Measurements from ENCODE around the gene TMCC3.

TMCC3 gene

DNA sequence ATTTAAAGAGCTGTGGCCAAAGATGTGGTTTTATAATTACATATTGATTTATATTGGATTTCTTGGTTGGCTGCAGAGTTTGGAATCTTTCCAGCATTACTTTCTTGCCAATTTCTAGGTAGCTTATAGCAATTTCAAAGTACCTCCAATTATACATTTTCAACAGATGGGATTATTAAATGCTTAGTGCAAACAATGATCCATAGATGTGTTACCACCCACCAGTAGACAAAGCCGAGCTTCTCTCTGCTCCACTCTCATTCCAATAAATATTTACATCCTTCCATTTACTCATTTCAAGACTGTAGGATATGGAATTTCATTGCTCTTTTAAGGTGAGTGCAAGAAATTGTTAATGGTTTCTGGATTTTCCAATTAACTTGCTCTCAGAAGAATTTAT is 21.6 kb upstream of the TMCC3 start:
- DNase-seq (ENCODE audit: low spot score), result no peak

DNA sequence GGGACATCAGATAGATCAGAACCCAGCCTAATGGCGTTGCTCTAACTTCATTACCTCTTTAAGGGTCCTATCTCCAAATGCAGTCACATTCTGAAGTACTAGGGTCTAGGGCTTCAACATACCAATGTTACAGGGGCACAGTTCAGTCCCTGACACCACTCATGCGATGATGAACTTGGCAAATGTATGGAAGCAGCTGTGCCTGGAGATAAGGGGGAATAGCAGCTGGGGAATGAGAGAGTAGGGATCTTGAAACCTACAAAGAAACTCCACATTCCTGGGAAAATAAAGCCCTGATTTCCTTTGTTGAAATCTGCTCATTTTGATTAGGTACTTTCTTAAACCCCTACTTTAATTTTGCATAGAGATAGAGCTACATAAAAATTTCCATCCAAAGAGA is 20.5 kb upstream of the TMCC3 start:
- DNase-seq (ENCODE audit: low spot score), result no peak

DNA sequence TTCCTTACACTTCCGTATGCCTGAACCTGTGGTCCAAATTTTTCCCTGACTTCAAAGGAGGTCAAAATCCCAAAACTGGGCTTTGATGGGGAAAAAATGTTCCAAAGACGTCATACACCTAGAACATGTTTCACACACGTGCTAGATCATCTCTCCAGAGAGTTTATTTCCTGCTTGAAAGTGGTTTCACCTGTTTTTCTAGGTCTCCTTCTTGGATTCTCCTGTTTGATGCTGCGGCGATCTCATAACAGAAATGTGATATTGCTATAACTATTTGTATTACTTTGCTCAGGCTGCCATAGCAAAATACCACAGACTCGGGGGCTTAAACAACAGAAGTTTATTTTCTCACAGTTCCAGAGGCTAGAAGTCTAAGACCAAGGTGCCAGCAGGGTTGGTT is 19.7 kb upstream of the TMCC3 start:
- DNase-seq (ENCODE audit: low spot score), result no peak

DNA sequence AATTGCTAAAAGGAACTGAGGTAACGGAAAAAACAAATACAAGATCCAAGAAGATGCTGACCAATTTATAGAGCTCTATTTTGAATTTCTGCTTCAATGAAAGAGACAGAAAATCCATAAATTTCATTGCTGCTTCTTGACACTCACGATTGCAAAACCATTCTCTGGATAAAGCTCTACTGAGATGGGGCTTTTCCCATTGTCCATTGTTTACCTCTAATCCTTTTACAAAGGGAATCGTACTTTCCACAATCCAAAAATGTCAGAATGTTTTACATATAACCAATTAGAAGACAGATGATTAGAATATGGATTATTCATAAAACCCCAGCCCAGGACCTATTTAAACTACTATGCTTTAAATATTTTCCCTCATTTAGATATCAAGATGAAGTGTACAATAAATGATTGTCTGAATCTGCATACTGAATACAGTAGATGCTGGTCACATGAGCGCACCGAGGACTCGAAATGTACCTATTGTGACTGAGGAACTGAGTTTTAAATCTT is 16.7 kb upstream of the TMCC3 start:
- DNase-seq (ENCODE audit: low spot score), result no peak

DNA sequence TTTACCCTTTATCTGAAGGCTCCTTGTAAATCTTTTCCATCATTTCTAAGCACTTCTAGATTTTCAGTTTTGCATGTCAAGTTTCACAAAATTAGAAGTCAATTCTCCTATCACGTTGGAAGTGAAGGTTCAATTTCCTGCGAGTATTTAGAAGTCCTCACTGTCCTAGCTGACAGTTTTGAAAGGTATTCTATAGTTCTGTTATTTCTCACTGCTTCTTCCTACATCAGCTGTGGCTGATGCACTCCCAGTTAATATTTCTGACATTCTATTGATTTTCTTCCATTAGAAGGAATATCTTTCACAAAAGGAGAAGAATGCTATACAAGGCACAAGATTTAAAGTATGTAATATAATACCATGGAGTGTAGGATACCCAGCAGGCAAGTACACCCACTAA is 15.8 kb upstream of the TMCC3 start:
- no peak for DNase-seq (ENCODE audit: low spot score)

DNA sequence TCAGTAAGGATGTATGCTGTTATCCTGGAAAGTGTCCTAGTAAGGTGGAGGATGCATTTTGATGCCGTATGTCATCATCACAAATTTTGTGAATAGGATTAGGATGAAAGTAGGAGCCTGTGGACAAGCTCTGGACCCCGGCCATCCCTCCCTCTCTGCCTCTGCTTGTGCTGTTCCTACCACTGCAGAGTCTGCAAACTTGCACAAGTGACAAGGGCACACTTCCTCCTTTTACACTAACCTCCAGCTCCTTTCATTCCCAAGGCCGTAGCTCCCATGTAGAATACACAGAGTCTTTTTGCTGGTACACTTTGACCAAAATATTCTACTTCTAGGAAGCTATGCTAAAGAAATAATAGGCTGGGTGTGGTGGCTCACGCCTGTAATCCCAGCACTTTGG is 13.3 kb upstream of the TMCC3 start:
- no peak for DNase-seq (ENCODE audit: low spot score)

DNA sequence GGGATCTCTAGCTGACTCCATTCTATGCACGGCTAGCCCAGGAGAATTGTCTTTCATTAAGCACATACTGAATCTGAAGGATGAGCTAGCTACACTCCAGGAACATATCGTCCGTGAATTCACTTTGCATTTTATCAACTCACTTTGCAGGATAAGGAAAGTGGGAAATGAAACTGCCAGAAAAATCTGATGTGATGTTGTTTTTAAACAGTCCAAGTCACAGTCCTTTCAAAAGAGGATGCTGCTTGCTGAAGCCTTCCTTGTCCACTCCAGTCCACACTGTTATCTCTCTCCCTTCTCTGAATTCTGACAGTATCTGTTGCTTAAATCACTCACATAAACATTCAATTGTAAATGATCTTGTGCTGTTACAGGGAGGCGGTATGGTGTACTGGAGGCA is 12.7 kb upstream of the TMCC3 start:
- no peak for DNase-seq (ENCODE audit: low spot score)

DNA sequence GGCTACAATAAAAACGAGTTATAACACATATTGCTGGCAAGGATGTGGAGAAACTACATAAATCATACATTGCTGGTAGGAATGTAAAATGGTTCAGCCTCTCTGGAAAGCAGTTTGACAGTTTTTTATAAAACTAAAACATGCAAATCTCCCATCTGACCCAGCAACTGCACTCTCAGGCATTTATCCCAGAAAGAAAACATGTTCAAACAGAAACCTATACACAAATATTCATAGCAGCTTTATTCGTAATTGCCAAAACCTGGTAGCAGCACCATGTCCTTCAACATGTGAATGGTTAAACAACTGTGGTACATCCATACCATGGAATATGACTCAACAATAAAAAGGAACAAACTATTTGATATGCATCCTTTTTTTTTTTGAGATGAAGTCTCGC is 10.1 kb upstream of the TMCC3 start:
- no peak for DNase-seq (ENCODE audit: low spot score)

DNA sequence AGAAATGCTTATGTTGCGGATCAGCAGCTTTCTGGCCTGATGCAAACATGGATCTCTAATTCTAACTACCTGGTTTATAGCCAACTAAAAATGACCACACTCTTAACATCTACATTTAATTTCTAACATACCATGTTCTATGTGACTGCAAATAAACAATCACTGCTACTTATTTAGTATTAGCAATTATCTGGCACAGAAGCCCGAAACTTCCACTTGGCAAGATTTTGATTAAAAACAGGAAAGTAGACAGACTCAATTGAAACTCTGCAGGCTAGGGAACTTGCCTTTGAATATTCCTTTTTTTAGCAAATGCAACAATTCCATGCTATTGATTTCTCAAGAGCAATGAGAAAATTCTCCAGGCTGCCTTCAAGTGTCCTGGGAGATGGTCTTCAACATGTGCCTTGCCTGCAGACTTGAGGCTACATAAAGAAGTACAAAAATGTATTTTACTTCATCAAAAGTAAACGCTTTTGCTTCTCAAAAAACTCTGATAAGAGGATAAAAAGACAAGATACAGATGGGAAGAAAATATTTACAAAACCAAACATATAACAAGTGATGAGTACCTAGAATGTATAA is 9.1 kb upstream of the TMCC3 start:
- DNase-seq (ENCODE audit: low spot score), result no peak

DNA sequence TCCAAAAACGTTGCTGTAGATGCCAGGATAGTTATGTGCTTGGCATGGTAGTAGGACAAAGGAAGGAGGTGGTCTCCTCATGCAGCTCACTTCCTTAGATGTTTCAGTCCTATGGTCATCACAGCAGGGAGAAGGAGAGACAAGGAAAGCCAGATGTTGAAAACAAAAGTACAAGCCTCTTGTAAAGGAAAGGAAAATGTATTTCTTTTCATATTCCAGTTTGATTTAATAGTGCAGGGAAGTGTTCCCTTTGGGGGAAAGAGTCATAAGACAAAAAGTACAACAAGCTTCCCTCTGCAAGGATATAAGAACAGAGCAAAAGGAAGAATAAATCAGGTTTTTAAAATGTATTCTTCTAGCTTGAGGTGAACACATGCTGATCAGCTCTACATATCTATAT is 8.6 kb upstream of the TMCC3 start:
- DNase-seq (ENCODE audit: low spot score), result no peak

DNA sequence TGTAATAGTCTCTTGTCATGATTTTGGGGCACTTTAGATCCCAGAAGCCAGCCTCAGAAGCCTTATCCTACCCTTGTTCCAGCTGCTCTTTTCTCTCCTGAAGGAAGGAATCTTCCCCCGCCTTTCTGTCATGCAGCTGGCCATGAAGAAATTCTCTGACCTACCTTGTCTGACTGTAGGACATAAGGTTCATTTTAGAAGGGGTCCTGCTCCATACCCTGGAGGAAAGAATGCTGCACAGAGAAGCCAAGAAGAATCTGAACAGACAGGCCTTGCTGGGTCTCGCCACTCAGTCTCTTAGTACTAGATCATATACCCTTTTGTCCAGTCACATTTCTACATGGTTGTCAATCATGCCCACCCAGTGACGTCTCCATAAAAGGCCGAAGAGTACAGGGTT is 6.2 kb upstream of the TMCC3 start:
- DNase-seq (ENCODE audit: low spot score), result no peak

DNA sequence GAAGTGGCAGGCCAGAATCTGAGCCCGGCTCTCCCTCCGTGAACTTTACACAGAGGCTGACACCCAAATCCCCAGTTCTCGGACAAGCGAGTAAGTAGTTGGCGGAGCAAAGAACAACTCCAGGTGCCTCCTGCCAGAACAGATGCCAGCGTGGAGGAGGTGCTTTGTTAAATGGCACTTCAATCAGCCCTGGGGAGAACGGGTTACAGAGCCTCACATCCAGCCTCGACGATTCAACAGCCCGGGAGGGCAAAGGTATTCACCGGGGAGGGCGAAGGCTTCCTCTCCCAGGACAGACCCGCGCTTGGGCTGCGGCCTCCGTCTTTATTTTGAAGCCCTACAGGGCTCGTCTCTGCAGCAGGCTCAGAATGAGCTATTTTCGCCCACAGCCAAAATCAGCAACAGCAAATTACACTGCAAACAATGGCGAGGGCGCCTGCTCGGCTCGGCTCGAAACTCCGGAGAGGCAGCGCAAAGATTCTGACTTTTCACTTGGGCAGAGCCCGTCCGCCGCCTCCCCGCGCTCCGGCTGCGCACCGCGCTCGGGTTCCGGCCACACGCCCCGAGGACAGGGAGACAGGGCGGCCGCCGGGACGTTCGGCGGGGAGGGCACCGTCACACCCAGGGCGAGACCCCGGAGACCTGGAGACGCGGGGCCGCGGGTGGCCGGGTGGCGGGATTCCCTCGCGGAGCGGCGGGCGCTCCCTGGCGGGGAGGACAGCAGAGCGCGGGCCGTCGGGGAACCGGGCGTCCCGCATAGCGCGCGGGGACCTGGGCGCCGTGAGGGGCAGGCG is 811 bp downstream of the TMCC3 start:
- peak; percentile 56 for DNase-seq (ENCODE audit: low spot score)

DNA sequence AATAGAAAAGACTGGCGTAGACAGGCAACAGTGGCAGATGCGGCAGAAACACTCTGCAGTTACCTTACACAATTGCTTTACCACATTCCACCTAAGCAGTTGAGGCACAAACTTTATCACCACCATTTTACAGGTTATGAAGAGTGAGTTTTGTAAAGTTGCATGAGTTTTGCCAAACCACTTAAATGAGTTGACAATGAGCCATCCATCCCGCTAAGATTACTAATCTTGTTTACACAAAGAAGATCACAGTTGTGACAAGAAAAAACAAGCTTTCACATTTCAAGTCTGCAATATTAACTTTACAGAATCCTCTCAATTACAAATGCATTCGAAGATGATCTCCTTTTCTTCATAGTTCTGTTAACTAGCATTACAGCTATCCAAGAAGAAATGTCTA is 1.8 kb downstream of the TMCC3 start:
- no peak for DNase-seq (ENCODE audit: low spot score)

DNA sequence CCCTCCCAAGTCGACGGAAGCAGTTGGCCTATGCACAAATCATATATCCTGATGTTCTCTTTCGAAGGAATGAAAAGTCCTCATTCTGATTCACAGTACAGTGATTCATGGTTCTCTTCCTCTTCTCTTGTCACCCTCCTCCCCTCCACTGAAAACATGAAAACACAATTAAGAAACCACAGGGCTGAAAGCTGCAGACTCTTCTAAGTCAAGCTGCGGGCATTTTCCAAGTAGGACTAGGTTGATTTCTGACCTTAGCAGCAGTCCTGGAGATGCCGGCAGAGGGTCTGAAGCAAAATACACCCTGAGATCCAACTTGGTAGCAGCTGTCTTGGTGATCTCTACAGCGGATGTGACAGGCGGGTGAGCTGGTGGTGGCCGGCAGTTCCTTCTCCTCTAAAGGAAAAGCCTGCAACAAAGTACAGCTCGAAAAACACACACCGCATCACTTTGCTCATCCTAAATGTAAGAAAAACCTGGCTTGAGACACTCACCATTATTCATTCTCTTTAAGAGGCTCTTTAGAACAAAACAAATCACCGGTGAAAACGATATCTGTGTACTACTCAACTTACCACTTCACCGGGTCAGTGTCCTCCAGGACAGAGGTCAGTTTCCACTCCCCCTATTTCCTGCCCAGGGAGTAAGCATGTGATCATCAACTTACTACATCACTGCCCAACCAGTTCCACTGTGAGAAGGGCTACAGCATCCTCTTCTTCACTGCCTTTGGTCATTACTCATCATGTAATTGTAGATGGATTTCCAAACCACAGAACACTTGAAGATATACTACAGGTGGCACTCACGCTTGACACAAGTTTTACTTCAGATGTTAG is 6.0 kb downstream of the TMCC3 start:
- no peak for DNase-seq (ENCODE audit: low spot score)

DNA sequence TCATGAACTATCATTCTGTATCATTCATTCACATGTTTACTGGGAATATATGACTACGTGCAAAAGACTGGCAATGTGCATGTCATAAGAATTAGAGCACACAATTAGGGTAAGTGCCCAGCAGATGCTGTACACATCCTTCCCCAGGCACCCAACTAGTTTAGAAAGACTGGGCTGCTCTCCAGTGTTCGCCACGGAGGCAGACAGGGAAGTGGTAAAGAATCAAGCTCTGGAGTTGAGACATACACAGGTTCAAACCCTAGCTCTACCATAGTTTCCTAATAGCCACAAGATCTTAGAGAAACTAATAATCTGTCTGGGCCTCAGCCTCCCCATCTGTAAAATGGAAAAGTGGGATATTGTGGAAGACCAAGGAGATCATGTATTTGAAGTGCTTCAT is 6.8 kb downstream of the TMCC3 start:
- no peak for DNase-seq (ENCODE audit: low spot score)

DNA sequence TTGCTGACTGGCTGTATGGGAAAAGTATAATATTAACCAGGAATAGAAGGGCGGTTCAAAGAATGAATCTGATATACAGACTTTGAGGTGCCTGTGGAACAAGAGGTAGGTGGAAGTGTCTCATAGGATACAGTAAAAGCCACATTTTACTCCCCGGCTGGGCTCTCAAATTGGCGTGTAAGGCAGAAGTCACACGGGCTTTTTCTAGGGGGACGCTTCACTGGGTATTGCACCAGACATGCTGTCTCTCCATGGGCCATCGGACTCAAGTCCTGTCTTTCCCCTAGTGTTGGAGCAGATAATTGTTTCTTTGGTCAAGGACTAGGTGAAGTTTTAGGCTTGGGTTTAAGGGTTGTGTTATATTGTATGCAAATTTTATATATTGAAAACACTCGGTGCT is 9.1 kb downstream of the TMCC3 start:
- DNase-seq (ENCODE audit: low spot score), result no peak

DNA sequence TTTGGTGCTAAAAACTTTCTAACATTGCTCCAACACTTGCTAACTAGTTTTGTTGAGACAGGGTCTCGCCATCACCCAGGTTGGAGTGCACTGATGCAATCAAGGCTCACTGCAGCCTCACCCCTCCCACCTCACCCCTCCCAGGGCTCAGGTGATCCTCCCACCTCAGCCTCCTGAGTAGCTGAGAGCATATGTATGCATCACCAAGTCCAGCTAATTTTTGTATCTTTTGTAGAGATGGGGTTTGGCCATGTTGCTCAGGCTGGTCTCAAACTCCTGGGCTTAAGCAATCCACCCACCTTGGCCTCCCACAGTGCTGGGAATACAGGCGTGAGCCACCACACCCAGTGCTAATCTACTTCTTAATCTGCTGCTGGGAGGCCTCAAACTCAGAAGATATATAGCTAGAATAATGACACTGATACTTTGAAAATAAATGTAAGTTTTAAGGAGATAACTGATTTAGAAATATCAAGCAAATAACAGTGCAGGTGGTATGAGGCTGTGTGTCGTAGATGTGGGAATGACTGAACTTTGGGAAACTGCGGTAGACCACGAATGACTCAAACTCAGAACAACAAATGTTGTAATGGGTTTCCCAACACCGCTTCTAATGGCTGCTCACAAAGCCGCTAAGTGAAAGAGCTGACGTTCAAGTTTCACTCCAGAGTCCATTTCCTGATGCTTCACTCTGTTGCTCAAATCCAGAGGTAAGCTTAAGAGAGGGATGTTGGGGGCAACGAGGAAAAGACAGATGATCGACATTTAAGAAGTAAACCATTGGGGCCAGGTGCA is 10.0 kb downstream of the TMCC3 start:
- no peak for DNase-seq (ENCODE audit: low spot score)

DNA sequence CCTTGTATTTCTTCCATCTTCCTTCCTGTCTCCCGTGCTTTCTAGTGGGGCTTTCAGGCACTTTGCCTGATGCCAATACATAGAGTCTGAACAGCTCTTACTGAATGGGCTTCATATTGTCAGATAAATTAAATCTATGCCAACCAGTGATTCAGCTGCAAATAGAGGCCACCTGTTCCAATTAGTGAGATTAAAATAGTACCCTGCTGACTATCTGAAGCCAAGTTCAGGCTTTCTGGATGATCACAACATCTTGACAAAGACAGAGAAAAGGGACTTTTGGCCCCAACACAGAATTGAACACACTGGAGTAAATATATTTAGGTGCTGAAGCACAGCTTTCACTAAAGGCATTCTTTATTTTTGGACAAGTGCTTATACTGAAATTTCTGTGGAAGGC is 11.8 kb downstream of the TMCC3 start:
- DNase-seq (ENCODE audit: low spot score), result no peak

DNA sequence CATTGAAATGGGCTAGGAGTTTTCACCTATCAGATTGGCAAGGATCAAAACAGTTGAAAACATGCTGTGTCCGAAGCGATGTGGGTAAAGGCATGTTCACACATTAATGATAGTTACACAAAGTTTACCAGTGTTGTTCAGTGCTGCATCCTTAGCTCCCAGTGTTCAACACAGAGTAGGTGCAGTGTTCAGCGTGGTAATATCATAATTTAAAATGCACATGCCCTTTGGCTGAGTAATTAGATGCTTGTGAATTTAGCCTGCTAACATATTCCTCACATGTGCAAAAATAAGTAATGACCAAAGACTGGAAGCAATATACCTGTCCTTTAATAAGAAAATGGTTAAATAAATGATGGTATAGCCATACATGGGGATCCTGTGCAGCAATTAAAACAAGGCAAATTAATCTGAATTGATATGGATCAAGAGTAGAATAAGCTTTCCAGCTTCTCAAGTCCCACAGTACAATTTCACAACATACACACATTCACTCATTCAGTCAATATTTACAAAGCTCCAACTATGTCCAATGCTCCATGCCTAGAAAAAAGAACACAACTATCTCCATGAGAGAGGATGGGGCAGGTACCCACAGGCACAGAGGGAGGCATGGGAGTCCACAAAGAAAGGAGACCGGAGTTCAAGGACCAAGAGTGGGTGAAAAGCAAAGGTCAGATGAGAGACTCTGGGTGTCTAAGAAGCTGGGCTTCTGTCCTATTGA is 12.8 kb downstream of the TMCC3 start:
- no peak for DNase-seq (ENCODE audit: low spot score)

DNA sequence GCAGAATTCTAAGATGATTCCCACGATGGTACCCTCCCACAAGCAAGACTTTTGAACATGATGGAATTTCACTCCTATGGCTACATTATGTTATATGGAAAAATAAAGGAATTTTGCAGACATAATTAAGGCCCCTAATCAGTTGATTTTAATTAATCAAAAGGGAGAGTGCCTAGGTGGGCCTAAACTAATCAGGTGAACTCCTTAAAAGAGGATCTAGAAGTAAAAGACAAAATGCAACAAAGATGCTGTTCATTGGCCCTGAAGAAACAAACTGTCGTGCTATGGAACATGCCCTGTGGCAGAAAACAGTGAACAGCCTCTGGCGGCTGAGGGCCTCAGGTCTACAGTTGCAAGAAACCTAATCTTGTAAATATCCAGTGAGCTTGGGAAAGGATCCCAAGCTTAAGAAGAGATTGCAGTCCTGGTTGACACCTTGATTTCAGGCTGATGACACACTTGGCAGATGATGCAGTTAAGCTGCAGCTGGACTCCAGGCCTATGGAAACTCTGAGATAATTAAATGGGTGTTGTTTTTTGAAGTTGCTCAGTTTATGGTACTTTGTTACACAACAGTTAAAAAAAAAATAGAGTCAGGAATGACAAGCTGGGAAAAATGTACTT is 13.8 kb downstream of the TMCC3 start:
- DNase-seq (ENCODE audit: low spot score), result no peak

DNA sequence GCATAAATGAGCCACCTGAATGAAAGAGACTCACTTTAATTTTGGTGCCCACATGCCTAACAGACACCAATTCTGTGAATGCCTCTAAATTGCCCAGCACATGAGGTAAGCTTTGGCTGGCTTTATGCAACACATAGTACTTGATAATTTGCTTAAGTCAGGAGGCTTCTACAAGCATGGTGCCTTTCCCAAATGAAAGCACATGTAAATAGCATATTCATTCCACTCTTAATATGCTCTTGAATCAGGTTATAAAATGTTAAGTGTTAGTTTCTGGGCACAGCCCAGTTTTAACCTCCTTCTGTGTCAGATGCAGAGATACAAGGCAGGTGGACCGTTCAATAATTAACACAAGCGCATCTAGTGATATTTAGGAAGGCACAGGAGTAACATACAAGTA is 15.6 kb downstream of the TMCC3 start:
- DNase-seq (ENCODE audit: low spot score), result no peak

Measured in HuH-7 (cell line).